ENCODE results near the gene GIMAP6.

Gene GIMAP6

DNA sequence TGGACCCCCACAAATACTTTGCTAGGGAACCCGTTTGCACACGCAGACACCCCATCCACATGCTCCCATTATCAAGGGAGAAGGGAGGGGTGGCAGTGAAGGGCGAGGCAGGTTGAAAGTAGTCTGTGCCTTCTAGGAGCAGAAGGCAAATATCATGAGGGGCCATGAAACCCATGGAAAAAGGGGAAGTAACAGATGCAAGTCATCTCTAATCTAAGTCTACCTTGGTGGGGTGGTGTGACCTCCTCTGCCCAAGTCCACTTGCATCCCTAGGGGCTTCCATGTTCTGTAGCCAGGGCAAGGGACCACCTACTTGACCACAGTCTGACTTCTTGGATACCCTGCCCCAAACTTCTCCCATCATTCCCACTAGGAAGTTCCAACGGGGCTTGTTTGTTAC is 5.5 kb downstream of the GIMAP6 start (continued):
- TF ChIP-seq RARB (CRISPR knock-in tag; IDR thresholded peaks at IDR 0.05) (no peak), ZC3H10 (CRISPR knock-in tag; IDR thresholded peaks at IDR 0.05) (no peak), SNAI2 (CRISPR knock-in tag; IDR thresholded peaks at IDR 0.05) (no peak), ZNF8 (CRISPR knock-in tag; IDR thresholded peaks at IDR 0.05) (no peak)
- TF ChIP-seq, protein P1, sequence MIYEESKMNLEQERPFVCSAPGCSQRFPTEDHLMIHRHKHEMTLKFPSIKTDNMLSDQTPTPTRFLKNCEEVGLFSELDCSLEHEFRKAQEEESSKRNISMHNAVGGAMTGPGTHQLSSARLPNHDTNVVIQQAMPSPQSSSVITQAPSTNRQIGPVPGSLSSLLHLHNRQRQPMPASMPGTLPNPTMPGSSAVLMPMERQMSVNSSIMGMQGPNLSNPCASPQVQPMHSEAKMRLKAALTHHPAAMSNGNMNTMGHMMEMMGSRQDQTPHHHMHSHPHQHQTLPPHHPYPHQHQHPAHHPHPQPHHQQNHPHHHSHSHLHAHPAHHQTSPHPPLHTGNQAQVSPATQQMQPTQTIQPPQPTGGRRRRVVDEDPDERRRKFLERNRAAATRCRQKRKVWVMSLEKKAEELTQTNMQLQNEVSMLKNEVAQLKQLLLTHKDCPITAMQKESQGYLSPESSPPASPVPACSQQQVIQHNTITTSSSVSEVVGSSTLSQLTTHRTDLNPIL (CRISPR knock-in tag; IDR thresholded peaks at IDR 0.05; ENCODE audit: low read depth): no peak

DNA sequence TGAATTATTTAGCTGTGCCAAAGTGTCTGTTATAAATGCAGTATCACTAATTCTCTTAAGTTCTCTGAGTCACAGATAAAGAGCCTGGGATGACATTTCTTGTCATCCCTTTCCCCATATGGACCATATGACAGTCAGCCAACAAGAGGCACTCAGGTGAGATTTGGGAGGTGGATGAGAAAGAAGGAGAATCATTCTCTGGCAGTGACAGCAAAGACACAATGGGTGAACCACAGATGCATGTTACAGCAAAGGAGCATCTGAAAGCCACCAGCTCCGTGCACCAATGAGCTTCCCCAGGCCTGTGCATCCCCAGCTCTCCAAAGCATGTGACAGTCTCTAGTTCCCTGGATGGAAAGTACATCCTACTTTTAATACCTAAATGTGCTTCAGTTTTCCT is 10.8 kb downstream of the GIMAP6 start:
- no peak for ATAC-seq
- TF ChIP-seq, protein P2, sequence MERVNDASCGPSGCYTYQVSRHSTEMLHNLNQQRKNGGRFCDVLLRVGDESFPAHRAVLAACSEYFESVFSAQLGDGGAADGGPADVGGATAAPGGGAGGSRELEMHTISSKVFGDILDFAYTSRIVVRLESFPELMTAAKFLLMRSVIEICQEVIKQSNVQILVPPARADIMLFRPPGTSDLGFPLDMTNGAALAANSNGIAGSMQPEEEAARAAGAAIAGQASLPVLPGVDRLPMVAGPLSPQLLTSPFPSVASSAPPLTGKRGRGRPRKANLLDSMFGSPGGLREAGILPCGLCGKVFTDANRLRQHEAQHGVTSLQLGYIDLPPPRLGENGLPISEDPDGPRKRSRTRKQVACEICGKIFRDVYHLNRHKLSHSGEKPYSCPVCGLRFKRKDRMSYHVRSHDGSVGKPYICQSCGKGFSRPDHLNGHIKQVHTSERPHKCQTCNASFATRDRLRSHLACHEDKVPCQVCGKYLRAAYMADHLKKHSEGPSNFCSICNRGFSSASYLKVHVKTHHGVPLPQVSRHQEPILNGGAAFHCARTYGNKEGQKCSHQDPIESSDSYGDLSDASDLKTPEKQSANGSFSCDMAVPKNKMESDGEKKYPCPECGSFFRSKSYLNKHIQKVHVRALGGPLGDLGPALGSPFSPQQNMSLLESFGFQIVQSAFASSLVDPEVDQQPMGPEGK (CRISPR knock-in tag; IDR thresholded peaks at IDR 0.05; ENCODE audit: borderline replicate concordance): no peak
- TF ChIP-seq GLIS3 (CRISPR knock-in tag; IDR thresholded peaks at IDR 0.05) (no peak), PPARA (CRISPR knock-in tag; IDR thresholded peaks at IDR 0.05; ENCODE audit: borderline replicate concordance) (no peak), BACH2 (CRISPR knock-in tag; IDR thresholded peaks at IDR 0.05; ENCODE audit: borderline replicate concordance) (no peak), TCF4 (CRISPR knock-in tag; IDR thresholded peaks at IDR 0.05; ENCODE audit: borderline replicate concordance) (no peak), ZFP30 (CRISPR knock-in tag; IDR thresholded peaks at IDR 0.05) (no peak), RARB (CRISPR knock-in tag; IDR thresholded peaks at IDR 0.05) (no peak), ISL1 (CRISPR knock-in tag; IDR thresholded peaks at IDR 0.05) (no peak), ZNF70 (CRISPR knock-in tag; IDR thresholded peaks at IDR 0.05) (no peak), ESRRG (CRISPR knock-in tag; IDR thresholded peaks at IDR 0.05) (no peak)
- TF ChIP-seq, protein P1 (CRISPR knock-in tag; IDR thresholded peaks at IDR 0.05; ENCODE audit: low read depth): no peak
- TF ChIP-seq, protein P3, sequence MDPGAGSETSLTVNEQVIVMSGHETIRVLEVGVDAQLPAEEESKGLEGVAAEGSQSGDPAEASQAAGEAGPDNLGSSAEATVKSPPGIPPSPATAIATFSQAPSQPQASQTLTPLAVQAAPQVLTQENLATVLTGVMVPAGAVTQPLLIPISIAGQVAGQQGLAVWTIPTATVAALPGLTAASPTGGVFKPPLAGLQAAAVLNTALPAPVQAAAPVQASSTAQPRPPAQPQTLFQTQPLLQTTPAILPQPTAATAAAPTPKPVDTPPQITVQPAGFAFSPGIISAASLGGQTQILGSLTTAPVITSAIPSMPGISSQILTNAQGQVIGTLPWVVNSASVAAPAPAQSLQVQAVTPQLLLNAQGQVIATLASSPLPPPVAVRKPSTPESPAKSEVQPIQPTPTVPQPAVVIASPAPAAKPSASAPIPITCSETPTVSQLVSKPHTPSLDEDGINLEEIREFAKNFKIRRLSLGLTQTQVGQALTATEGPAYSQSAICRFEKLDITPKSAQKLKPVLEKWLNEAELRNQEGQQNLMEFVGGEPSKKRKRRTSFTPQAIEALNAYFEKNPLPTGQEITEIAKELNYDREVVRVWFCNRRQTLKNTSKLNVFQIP (CRISPR knock-in tag; IDR thresholded peaks at IDR 0.05; ENCODE audit: borderline replicate concordance, low read depth): no peak
- TF ChIP-seq, protein P4, sequence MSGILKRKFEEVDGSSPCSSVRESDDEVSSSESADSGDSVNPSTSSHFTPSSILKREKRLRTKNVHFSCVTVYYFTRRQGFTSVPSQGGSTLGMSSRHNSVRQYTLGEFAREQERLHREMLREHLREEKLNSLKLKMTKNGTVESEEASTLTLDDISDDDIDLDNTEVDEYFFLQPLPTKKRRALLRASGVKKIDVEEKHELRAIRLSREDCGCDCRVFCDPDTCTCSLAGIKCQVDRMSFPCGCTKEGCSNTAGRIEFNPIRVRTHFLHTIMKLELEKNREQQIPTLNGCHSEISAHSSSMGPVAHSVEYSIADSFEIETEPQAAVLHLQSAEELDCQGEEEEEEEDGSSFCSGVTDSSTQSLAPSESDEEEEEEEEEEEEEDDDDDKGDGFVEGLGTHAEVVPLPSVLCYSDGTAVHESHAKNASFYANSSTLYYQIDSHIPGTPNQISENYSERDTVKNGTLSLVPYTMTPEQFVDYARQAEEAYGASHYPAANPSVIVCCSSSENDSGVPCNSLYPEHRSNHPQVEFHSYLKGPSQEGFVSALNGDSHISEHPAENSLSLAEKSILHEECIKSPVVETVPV (CRISPR knock-in tag; IDR thresholded peaks at IDR 0.05): no peak

DNA sequence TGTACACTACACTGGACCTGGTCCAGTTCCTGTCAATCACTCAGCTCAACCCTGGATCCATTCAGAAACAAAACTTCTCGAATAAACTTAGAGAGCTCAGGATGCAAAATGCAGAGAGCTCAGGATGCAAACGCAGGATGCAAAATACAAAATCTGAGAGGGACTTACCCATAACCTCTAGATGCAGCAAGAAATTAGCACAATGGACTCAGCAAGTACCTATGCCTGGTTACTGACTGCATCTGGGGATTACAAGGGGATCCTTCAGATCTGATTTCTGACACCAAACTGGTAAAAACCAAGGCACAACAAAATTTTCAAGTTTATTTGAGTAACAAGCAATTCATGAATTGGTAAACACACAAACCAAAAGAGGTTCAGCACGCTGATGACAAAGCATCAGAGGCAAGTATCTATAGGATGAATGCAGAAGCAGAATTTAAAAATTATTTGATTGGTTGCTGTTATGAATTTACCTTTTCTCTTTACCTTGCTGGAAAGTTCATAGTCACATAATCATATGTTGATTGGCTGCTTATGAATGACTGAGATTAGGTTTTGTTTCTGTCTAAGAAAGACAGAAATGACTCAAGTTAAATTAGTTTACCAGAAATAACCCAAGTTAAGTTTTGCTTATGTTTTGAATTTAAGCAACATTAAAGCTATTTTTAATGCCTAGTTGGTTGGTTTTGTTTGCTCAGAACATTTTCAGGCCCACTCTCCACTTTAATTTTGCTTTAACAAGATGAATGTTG is 11.4 kb downstream of the GIMAP6 start:
- TF ChIP-seq ISL1 (CRISPR knock-in tag; IDR thresholded peaks at IDR 0.05) (no peak), ZC3H10 (CRISPR knock-in tag; IDR thresholded peaks at IDR 0.05) (no peak), OSR1 (CRISPR knock-in tag; IDR thresholded peaks at IDR 0.05) (no peak), TCF4 (CRISPR knock-in tag; IDR thresholded peaks at IDR 0.05; ENCODE audit: borderline replicate concordance) (no peak), PPARA (CRISPR knock-in tag; IDR thresholded peaks at IDR 0.05; ENCODE audit: borderline replicate concordance) (no peak), BACH2 (CRISPR knock-in tag; IDR thresholded peaks at IDR 0.05; ENCODE audit: borderline replicate concordance) (no peak), ZNF8 (CRISPR knock-in tag; IDR thresholded peaks at IDR 0.05) (no peak), ZNF70 (CRISPR knock-in tag; IDR thresholded peaks at IDR 0.05) (no peak), ESRRG (CRISPR knock-in tag; IDR thresholded peaks at IDR 0.05) (no peak), ARNTL (CRISPR knock-in tag; IDR thresholded peaks at IDR 0.05; ENCODE audit: borderline replicate concordance, low read depth) (no peak), ZFP30 (CRISPR knock-in tag; IDR thresholded peaks at IDR 0.05) (no peak)
- TF ChIP-seq, protein P3 (CRISPR knock-in tag; IDR thresholded peaks at IDR 0.05; ENCODE audit: borderline replicate concordance, low read depth): no peak
- TF ChIP-seq, protein P2 (CRISPR knock-in tag; IDR thresholded peaks at IDR 0.05; ENCODE audit: borderline replicate concordance): no peak
- TF ChIP-seq, protein P4 (CRISPR knock-in tag; IDR thresholded peaks at IDR 0.05): no peak
- no peak for ATAC-seq
